ENCODE measurements around the gene AURKB.
A peak's percentile ranks its signal among the peaks of the same experiment; 100 is the strongest.

The AURKB gene

DNA sequence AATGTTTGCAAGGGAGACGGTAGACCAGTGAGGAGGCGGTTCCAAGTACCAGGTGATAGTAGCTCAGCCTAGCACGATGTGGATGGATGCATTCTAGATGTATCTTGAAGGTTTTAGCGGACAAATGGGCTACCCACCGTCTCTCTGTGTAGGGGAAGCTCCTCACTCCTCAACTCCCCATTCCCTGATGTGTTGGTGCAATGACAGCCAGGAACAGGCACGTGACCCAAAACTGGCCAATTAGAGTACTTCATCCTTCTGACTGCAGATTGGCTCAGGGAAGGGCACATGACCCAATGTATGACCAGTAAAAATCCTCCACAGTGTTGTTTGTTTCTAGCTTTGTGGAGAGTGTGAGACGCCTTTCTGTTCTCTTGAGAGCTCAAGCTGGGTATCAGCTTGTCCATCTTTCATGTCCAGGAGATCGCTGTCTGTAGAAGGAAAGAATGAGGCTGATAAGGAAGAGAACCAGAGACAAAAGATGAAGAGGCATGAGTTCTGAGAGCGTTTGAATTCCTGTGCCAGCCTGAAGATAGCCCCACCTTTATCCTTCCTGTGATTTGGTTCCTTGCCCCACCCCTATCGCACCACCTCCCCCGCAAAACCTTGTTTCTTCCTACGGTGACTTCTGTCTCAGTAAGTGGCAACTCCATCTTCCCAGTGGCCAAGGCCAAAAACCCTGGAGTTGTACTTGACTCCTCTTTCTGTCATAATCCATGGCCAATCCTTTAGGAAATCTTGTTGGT is 18.1 kb downstream of the AURKB start:
- Histone ChIP-seq H3K27me3 (ENCODE audit: insufficient read depth, low read length, poor library complexity) (no peaks in the 10 kb centered on the region), H3K4ac (ENCODE audit: low read depth, low read length) (no peak overlapping the region), H3K79me2 (ENCODE audit: control insufficient read depth, insufficient read depth, low read length) (no peaks in the 10 kb centered on the region), H3K36me3 (ENCODE audit: control insufficient read depth, insufficient read depth, low read length) (no peaks in the 10 kb centered on the region), H2BK120ac (ENCODE audit: low read depth, low read length) (no peak overlapping the region), H2BK5ac (ENCODE audit: low read length) (no peak overlapping the region), H3K56ac (ENCODE audit: low read length) (peak overlapping the region; percentile 89), H3K79me1 (ENCODE audit: low read length) (peaks cover 4% of the 10 kb centered on the region), H2AK5ac (ENCODE audit: low read length) (no peak overlapping the region), H4K8ac (ENCODE audit: low read depth, low read length) (no peak overlapping the region), H3K4me1 (ENCODE audit: control insufficient read depth, low read depth, low read length) (peaks cover 12% of the 10 kb centered on the region), H3K4me3 (ENCODE audit: low read length) (peak overlapping the region; percentile 34), H3K18ac (ENCODE audit: low read length) (no peak overlapping the region), H3K23ac (ENCODE audit: low read length) (no peak overlapping the region), H4K5ac (ENCODE audit: low read length) (peak overlapping the region; percentile 50), H3K27ac (ENCODE audit: low read depth, low read length) (peak overlapping the region; percentile 59), H3K4me2 (ENCODE audit: low read length) (peak overlapping the region; percentile 83), H2BK15ac (replicated peaks; ENCODE audit: low read depth) (no peak overlapping the region), H3K9ac (ENCODE audit: low read length) (peak overlapping the region; percentile 66)
- no CpG with 5 or more reads among the region's 12 CpGs for WGBS (ENCODE audit: extremely low coverage, insufficient coverage, low lambda C conversion rate)
- peak; percentile 98 for DNase-seq

DNA sequence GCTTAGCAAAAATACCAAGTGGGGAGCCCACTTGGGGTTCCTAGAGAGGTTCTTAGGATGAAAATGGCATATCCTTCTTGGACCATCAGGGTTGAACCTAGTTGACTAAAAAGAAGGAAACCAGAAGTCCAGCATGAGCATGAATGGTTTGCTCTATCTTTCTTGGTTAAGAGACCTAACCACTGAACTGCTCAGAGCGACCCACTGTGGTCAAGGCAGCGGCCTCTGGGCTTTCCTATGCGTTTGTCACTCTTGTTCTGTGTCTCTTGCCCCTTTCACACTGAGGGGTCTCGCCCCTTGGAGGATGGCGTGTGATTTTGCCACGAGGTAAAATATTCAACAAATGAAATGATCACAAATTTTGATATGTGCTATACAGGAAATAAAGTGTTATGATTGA is 19.9 kb downstream of the AURKB start:
- DNase-seq, result no peak
- WGBS (ENCODE audit: extremely low coverage, insufficient coverage, low lambda C conversion rate), result no CpG with 5 or more reads among the region's 6 CpGs

DNA sequence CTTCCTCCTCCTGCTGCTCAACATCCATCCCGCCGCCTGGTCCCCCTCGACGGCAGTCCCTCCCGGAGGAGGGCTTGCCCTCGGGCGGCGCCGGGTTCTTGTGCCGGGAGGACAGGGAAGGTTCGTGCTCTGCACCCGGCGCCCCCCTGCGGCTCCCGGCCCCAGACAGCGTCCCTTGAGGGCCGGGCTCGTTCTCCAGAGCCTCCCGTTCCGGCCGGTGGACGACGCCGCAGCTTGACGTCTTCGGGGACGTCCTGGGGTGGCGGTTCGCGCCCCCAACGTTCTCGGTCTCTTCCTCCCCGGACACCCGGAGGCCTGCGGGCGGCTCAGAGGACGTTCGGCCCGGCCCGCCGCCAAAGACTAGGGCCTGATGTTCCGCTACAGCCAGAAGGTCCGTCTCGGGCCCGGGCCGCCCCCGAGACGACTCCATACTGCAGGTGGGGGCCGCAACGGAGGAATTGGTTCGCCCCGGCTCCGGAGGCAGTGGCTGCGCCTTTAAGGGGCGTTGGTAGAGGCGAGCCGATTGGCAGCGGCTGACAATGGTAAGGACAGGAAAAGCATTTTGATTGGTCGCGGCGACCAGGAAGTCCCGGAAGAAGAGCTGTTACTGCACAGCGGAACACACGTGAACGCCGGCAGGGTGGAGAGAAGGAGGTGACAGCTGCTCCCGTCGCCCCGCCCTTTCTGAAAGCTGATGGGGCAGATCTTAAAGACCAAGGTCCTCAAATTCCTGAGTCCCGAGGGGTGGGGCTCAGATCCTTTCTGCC is 20.5 kb downstream of the AURKB start, which contains the start of gene BORCS6:
BORCS6 (minus strand) TSS at position 470 of the 767 bp plus-strand sequence; CDS start at position 430, 40 bp downstream.
- Histone ChIP-seq H3K27ac (ENCODE audit: low read depth, low read length) (peak within 1 kb of the TSS; percentile 72), H3K79me1 (ENCODE audit: low read length) (peaks cover 4% of the 10 kb centered on the region), H2BK120ac (ENCODE audit: low read depth, low read length) (no peak within 1 kb of the TSS), H3K18ac (ENCODE audit: low read length) (peak within 1 kb of the TSS; percentile 83), H3K56ac (ENCODE audit: low read length) (peak within 1 kb of the TSS; percentile 92), H3K4me2 (ENCODE audit: low read length) (peak within 1 kb of the TSS; percentile 96), H2AK5ac (ENCODE audit: low read length) (peak within 1 kb of the TSS; percentile 58), H3K4ac (ENCODE audit: low read depth, low read length) (peak within 1 kb of the TSS; percentile 26), H3K4me3 (ENCODE audit: low read length) (peak within 1 kb of the TSS; percentile 74), H3K36me3 (ENCODE audit: control insufficient read depth, insufficient read depth, low read length) (no peaks in the 10 kb centered on the region), H2BK15ac (replicated peaks; ENCODE audit: low read depth) (no peak within 1 kb of the TSS), H3K79me2 (ENCODE audit: control insufficient read depth, insufficient read depth, low read length) (no peaks in the 10 kb centered on the region), H3K9ac (ENCODE audit: low read length) (peak within 1 kb of the TSS; percentile 87), H3K27me3 (ENCODE audit: insufficient read depth, low read length, poor library complexity) (no peaks in the 10 kb centered on the region), H3K23ac (ENCODE audit: low read length) (peak within 1 kb of the TSS; percentile 76), H2BK5ac (ENCODE audit: low read length) (no peak within 1 kb of the TSS), H4K5ac (ENCODE audit: low read length) (no peak within 1 kb of the TSS), H4K8ac (ENCODE audit: low read depth, low read length) (no peak within 1 kb of the TSS), H3K4me1 (ENCODE audit: control insufficient read depth, low read depth, low read length) (peaks cover 12% of the 10 kb centered on the region)
- WGBS (ENCODE audit: extremely low coverage, insufficient coverage, low lambda C conversion rate), result no CpG with 5 or more reads among the region's 70 CpGs
- peak; percentile 99 for DNase-seq

More for the DNA sequence above, 19.9 kb downstream of the AURKB start:
- H3K4me2 ChIP-seq (ENCODE audit: low read length), result peak overlapping the region; percentile 37
- H2AK5ac ChIP-seq (ENCODE audit: low read length), result no peak overlapping the region
- H3K4me1 ChIP-seq (ENCODE audit: control insufficient read depth, low read depth, low read length), result peaks cover 12% of the 10 kb centered on the region
- H3K79me2 ChIP-seq (ENCODE audit: control insufficient read depth, insufficient read depth, low read length), result no peaks in the 10 kb centered on the region
- no peaks in the 10 kb centered on the region for H3K36me3 ChIP-seq (ENCODE audit: control insufficient read depth, insufficient read depth, low read length)
- no peak overlapping the region for H4K8ac ChIP-seq (ENCODE audit: low read depth, low read length)
- H3K27ac ChIP-seq (ENCODE audit: low read depth, low read length), result no peak overlapping the region
- H3K23ac ChIP-seq (ENCODE audit: low read length), result no peak overlapping the region
- H2BK15ac ChIP-seq (replicated peaks; ENCODE audit: low read depth), result no peak overlapping the region
- peaks cover 4% of the 10 kb centered on the region for H3K79me1 ChIP-seq (ENCODE audit: low read length)
- H3K56ac ChIP-seq (ENCODE audit: low read length), result peak overlapping the region; percentile 78
- H2BK120ac ChIP-seq (ENCODE audit: low read depth, low read length), result no peak overlapping the region
- H4K5ac ChIP-seq (ENCODE audit: low read length), result no peak overlapping the region
- H3K4me3 ChIP-seq (ENCODE audit: low read length), result no peak overlapping the region
- H3K9ac ChIP-seq (ENCODE audit: low read length), result peak overlapping the region; percentile 35
- H3K4ac ChIP-seq (ENCODE audit: low read depth, low read length), result no peak overlapping the region
- no peak overlapping the region for H3K18ac ChIP-seq (ENCODE audit: low read length)
- H2BK5ac ChIP-seq (ENCODE audit: low read length), result no peak overlapping the region
- H3K27me3 ChIP-seq (ENCODE audit: insufficient read depth, low read length, poor library complexity), result no peaks in the 10 kb centered on the region

DNA sequence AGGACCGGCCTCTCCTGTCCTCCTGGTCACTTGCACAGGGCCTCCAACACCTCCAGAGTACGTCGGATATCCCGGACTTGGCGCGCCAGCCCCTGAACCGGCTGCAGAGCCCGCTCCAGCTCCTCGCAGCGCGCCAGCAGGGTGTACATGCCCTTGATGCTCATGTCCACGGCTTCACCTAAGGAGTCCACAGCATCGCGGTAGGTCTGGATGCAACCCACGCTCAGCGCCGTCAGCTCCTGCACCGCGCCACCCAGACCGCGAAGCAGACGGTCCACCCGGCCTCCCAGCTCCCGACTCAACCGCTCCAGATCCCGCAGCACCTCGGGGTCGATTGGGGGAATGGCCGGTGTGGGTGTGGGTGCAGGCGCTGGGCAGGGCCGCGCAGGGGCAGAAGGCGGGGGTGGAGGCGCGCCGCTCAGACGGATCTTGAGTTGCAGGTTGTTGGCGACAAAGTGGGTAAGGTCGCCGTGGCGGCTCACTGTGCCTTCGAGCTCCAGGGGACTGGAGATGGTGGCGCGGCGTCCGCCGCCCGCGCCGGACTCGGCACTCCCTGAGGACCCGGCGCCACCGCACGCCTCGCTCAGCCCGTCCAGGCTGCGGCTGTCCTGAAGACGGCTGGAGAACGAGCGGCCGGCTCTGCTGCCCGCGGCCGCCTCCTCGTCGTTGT is 21.2 kb downstream of the AURKB start:
- Histone ChIP-seq H3K79me2 (ENCODE audit: control insufficient read depth, insufficient read depth, low read length) (no peaks in the 10 kb centered on the region), H3K36me3 (ENCODE audit: control insufficient read depth, insufficient read depth, low read length) (no peaks in the 10 kb centered on the region), H3K27me3 (ENCODE audit: insufficient read depth, low read length, poor library complexity) (no peaks in the 10 kb centered on the region), H3K4me1 (ENCODE audit: control insufficient read depth, low read depth, low read length) (peaks cover 12% of the 10 kb centered on the region), H3K4ac (ENCODE audit: low read depth, low read length) (no peak overlapping the region), H3K56ac (ENCODE audit: low read length) (peak overlapping the region; percentile 92), H2BK15ac (replicated peaks; ENCODE audit: low read depth) (no peak overlapping the region), H3K4me3 (ENCODE audit: low read length) (peak overlapping the region; percentile 74), H3K79me1 (ENCODE audit: low read length) (peaks cover 4% of the 10 kb centered on the region), H3K23ac (ENCODE audit: low read length) (peak overlapping the region; percentile 76), H3K9ac (ENCODE audit: low read length) (peak overlapping the region; percentile 87), H4K8ac (ENCODE audit: low read depth, low read length) (no peak overlapping the region), H4K5ac (ENCODE audit: low read length) (no peak overlapping the region), H2BK5ac (ENCODE audit: low read length) (no peak overlapping the region), H3K27ac (ENCODE audit: low read depth, low read length) (no peak overlapping the region), H2BK120ac (ENCODE audit: low read depth, low read length) (no peak overlapping the region), H3K4me2 (ENCODE audit: low read length) (peak overlapping the region; percentile 96), H3K18ac (ENCODE audit: low read length) (no peak overlapping the region), H2AK5ac (ENCODE audit: low read length) (no peak overlapping the region)
- DNase-seq, result no peak
- WGBS (ENCODE audit: extremely low coverage, insufficient coverage, low lambda C conversion rate), result no CpG with 5 or more reads among the region's 67 CpGs

DNA sequence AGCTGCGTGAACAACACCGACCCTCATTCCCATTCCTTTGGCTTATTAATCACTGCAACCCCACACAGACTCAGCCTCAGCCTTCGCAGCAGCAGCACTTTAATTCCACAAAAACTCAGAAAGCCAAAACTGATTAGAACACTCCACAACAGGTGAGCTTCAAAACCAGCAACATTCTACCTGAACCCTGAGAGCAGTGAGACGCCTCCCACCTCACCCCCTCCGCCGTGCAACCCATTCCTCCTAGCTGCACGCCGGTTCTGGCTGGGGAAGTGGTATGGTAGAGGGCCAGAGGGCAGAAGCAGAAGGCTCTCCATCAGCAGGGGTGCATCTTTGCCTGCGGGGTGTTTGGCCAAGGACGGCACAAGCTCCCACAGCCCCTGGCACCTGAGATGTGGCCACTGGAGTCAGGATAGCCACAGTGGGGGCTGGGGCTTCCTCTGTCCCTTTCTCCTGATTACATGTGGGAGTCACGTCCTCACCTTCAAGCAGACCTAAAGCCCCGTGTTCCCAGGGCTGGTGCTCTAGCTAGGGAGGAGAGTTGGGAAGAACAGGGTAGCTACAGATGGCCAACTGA is 22.0 kb downstream of the AURKB start:
- no peaks in the 10 kb centered on the region for H3K27me3 ChIP-seq (ENCODE audit: insufficient read depth, low read length, poor library complexity)
- no peak for DNase-seq
- H3K4ac ChIP-seq (ENCODE audit: low read depth, low read length), result no peak overlapping the region
- peaks cover 12% of the 10 kb centered on the region for H3K4me1 ChIP-seq (ENCODE audit: control insufficient read depth, low read depth, low read length)
- H3K27ac ChIP-seq (ENCODE audit: low read depth, low read length), result no peak overlapping the region
- peak overlapping the region; percentile 92 for H3K56ac ChIP-seq (ENCODE audit: low read length)
- H3K4me2 ChIP-seq (ENCODE audit: low read length), result peak overlapping the region; percentile 96
- no peak overlapping the region for H4K5ac ChIP-seq (ENCODE audit: low read length)
- H2BK5ac ChIP-seq (ENCODE audit: low read length), result no peak overlapping the region
- peak overlapping the region; percentile 76 for H3K23ac ChIP-seq (ENCODE audit: low read length)
- no CpG with 5 or more reads among the region's 12 CpGs for WGBS (ENCODE audit: extremely low coverage, insufficient coverage, low lambda C conversion rate)
- H3K79me2 ChIP-seq (ENCODE audit: control insufficient read depth, insufficient read depth, low read length), result no peaks in the 10 kb centered on the region
- no peak overlapping the region for H2BK120ac ChIP-seq (ENCODE audit: low read depth, low read length)
- H3K36me3 ChIP-seq (ENCODE audit: control insufficient read depth, insufficient read depth, low read length), result no peaks in the 10 kb centered on the region
- H4K8ac ChIP-seq (ENCODE audit: low read depth, low read length), result no peak overlapping the region
- H3K4me3 ChIP-seq (ENCODE audit: low read length), result no peak overlapping the region
- H3K79me1 ChIP-seq (ENCODE audit: low read length), result peaks cover 4% of the 10 kb centered on the region
- no peak overlapping the region for H2AK5ac ChIP-seq (ENCODE audit: low read length)
- no peak overlapping the region for H2BK15ac ChIP-seq (replicated peaks; ENCODE audit: low read depth)
- H3K18ac ChIP-seq (ENCODE audit: low read length), result no peak overlapping the region
- peak overlapping the region; percentile 87 for H3K9ac ChIP-seq (ENCODE audit: low read length)

Data from mesendoderm (in vitro differentiated cells).